AG04449 (cell line): ENCODE data around the gene CCDC169.
"Not testable (repeated sequence)": the region's sequence is repeated elsewhere in the genome, so short reads cannot be mapped to it uniquely, and the experiment has no call there.

ENCODE experiments used
- CTCF ChIA-PET: fragments of 350-600 bp; formaldehyde crosslinking; extraction: SDS; loops from one replicate; lab custom pipeline; 2021; ENCODE audit warnings: antibody characterized with exemption; lab: Yijun Ruan, JAX
- POLR2A ChIA-PET: fragments of 400-600, 350-600 bp; formaldehyde crosslinking; extraction: SDS; loops from one replicate; lab custom pipeline; 2020; ENCODE audit warnings: antibody characterized with exemption, inconsistent platforms; lab: Yijun Ruan, JAX
- DNase-seq: peaks from one replicate; pipeline ENCODE4 v3.0.0-alpha.2; 2010; ENCODE audit warnings: low read depth, low spot score
- H3K4me3 ChIP-seq: 2 replicates; pipeline ENCODE4 v1.5.1; 2011; ENCODE audit warnings: low read depth, mild to moderate bottlenecking, control low read depth, low read length
- CTCF ChIP-seq: IDR thresholded peaks from one replicate; pipeline ENCODE4 v1.5.1; 2011; ENCODE audit warnings: mild to moderate bottlenecking, moderate library complexity, low read length, control low read depth, inconsistent platforms; ENCODE audit not compliant: insufficient read depth; ENCODE audit errors: missing control alignments

CCDC169 gene

GRCh38 chr13:36332986-36333385 lies 35.4 kb upstream of the CCDC169 start:
- H3K4me3 ChIP-seq, result no peak overlapping the region
- ChIA-PET POLR2A (no interaction called here), CTCF (interaction anchor here (1.0 to 2.7 kb wide), 2 partner anchors 14 to 405 kb away, joined by 3 to 9 read pairs; no protein-coding TSS in a partner anchor)
- TF ChIP-seq CTCF, result no peak
- no peak for DNase-seq

- POLR2A ChIA-PET, H3K4me3 ChIP-seq, DNase-seq: not testable (repeated sequence)
- CTCF ChIA-PET, result interaction anchor here (1.2 to 2.7 kb wide), 3 partner anchors 9 to 15 kb away, joined by 6 to 9 read pairs (median 7); partner anchors contain the start of gene SPART
These were observed 34.6 kb upstream of the CCDC169 start for GRCh38 chr13:36332255-36332654.

GRCh38 chr13:36331280-36331679 lies 33.7 kb upstream of the CCDC169 start:
- DNase-seq, result no peak
- no peak overlapping the region for H3K4me3 ChIP-seq
- ChIA-PET CTCF (interaction anchor here (1.0 to 2.7 kb wide), 4 partner anchors 10 to 63 kb away, joined by 3 to 9 read pairs (median 6); partner anchors contain the start of gene SPART), POLR2A (no interaction called here)
- TF ChIP-seq CTCF, result no peak

GRCh38 chr13:36329361-36329760 lies 31.7 kb upstream of the CCDC169 start:
- no peak for TF ChIP-seq CTCF
- POLR2A ChIA-PET, result no interaction called here
- CTCF ChIA-PET, result interaction anchor here (1.2 kb wide), 2 partner anchors 12 to 18 kb away, joined by 3 read pairs; no protein-coding TSS in a partner anchor
- no peak overlapping the region for H3K4me3 ChIP-seq
- DNase-seq, result no peak

- POLR2A ChIA-PET, result no interaction called here
- TF ChIP-seq CTCF, result no peak
- CTCF ChIA-PET, result interaction anchor here (0.8 to 1.2 kb wide), 2 partner anchors 18 kb away, joined by 3 read pairs; partner anchors contain the start of gene SPART
- DNase-seq, result no peak
- no peak overlapping the region for H3K4me3 ChIP-seq
These were observed 31.2 kb upstream of the CCDC169 start for GRCh38 chr13:36328821-36329220.

GRCh38 chr13:36325912-36326311 lies 28.3 kb upstream of the CCDC169 start:
- no peak overlapping the region for H3K4me3 ChIP-seq
- CTCF ChIA-PET, result interaction anchor here (0.8 to 1.4 kb wide), 4 partner anchors 11 to 42 kb away, joined by 3 to 6 read pairs (median 3); partner anchors contain the start of gene SPART
- DNase-seq, result no peak
- POLR2A ChIA-PET, result no interaction called here
- no peak for TF ChIP-seq CTCF

GRCh38 chr13:36324881-36325280 lies 27.3 kb upstream of the CCDC169 start:
- H3K4me3 ChIP-seq, DNase-seq, POLR2A ChIA-PET: not testable (repeated sequence)
- CTCF ChIA-PET, result interaction anchor here (1.3 kb wide), 1 partner anchor 41 kb away, joined by 3 read pairs; no protein-coding TSS in a partner anchor
